Tibial nerve (tissue), 4 donors: ENCODE data around the gene TENM3. TPM values are rescaled to one million over a fixed set of nuclear protein-coding genes. Genes with fewer than 3 reads are reported as not detected.

Source experiments
- DNase-seq, 2 donors: peaks; one replicate each; pipeline ENCODE4 v3.0.0-alpha.2; 2019; ENCODE audit warnings: low spot score in 2 of 2
- H3K27ac ChIP-seq, 4 donors: fragments of 200-600 bp; sonication (generic) in 3 of 4; one replicate each; pipeline ENCODE4 v1.5.1; 2017 to 2019; ENCODE audit warnings: mild to moderate bottlenecking in 1 of 4
- H3K27me3 ChIP-seq, 2 donors: fragments of 200-600 bp; sonication (generic) in 1 of 2; one replicate each; pipeline versions ENCODE4 v1.5.1 to v1.6.0; 2017 to 2019
- H3K36me3 ChIP-seq, 3 donors: fragments of 200-600 bp; sonication (generic); one replicate each; pipeline ENCODE4 v1.5.1; 2018 to 2019
- H3K4me1 ChIP-seq, 4 donors: fragments of 200-600 bp; sonication (generic) in 3 of 4; one replicate each; pipeline ENCODE4 v1.5.1; 2017 to 2019
- H3K4me3 ChIP-seq, 4 donors: fragments of 200-600 bp; sonication (generic) in 3 of 4; one replicate each; pipeline ENCODE4 v1.5.1; 2017 to 2019; ENCODE audit warnings: mild to moderate bottlenecking in 1 of 4, moderate library complexity in 1 of 4
- H3K9me3 ChIP-seq, 4 donors: fragments of 200-600 bp; sonication (generic) in 3 of 4; one replicate each; pipeline ENCODE4 v1.5.1; 2017 to 2019
- EP300 ChIP-seq, 2 donors: sonication (generic); formaldehyde crosslinking; IDR thresholded peaks; one replicate each; pipeline ENCODE4 v1.6.1; 2017; ENCODE audit warnings: antibody characterized with exemption in 2 of 2, mild to moderate bottlenecking in 1 of 2
- POLR2A ChIP-seq, 2 donors: fragments of 450-650 bp; IDR thresholded peaks; one replicate each; pipeline ENCODE4 v1.6.1; 2017; ENCODE audit warnings: antibody characterized with exemption in 2 of 2, mild to moderate bottlenecking in 2 of 2, moderate library complexity in 2 of 2
- WGBS, 2 donors: methylation state at CpG; one replicate each; pipeline ENCODE4 v1.1.5; 2018; 5-methylcytosine and 5-hydroxymethylcytosine counted together
- total RNA-seq, 4 donors: library from RNA; depleted of rRNA; stranded (reverse); fragments of >200 nt; gene quantifications; one replicate each; pipeline ENCODE4 v1.1.0, GENCODE V29; 2016
- TF ChIP-seq, protein P1 (sequence below), 5 experiments: fragments of 200-600 bp in 3 of 5; fragments of 450-650 bp in 2 of 5; sonication (generic) in 3 of 5; IDR thresholded peaks; one replicate each; pipeline ENCODE4 v1.5.1; 2016 to 2019; ENCODE audit warnings: antibody characterized with exemption in 5 of 5, mild to moderate bottlenecking in 3 of 5, moderate library complexity in 2 of 5

Gene TENM3
- total RNA-seq, 4 donors from 2014 or later: 19.0 to 60.5 (median 29.4) TPM

DNA sequence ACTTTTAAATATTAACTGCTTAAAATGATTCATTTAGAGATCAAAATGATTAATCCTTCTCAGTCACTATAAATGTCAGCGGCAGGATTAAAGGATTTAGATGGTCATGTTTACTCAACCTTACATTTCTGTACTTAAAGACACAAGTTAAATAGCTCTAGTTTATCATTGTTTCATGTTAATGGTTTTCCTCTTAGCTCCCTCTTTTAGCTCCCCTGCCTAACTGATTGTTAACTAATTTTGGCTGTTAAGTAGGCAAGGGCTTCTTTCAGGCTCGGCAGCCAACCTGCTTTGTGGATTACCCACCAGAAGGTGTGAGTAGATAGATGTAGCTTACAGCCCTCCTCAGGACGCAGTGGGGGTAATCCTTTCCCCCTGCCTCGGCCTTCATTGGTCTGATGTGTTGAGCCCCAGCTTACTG is 96.0 kb downstream of the TENM3 start:
- no peak overlapping the region for H3K4me3 ChIP-seq
- TF ChIP-seq, protein P1, sequence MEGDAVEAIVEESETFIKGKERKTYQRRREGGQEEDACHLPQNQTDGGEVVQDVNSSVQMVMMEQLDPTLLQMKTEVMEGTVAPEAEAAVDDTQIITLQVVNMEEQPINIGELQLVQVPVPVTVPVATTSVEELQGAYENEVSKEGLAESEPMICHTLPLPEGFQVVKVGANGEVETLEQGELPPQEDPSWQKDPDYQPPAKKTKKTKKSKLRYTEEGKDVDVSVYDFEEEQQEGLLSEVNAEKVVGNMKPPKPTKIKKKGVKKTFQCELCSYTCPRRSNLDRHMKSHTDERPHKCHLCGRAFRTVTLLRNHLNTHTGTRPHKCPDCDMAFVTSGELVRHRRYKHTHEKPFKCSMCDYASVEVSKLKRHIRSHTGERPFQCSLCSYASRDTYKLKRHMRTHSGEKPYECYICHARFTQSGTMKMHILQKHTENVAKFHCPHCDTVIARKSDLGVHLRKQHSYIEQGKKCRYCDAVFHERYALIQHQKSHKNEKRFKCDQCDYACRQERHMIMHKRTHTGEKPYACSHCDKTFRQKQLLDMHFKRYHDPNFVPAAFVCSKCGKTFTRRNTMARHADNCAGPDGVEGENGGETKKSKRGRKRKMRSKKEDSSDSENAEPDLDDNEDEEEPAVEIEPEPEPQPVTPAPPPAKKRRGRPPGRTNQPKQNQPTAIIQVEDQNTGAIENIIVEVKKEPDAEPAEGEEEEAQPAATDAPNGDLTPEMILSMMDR (IDR thresholded peaks at IDR 0.05): no peak
- TF ChIP-seq POLR2A (IDR thresholded peaks at IDR 0.05) (no peak), EP300 (IDR thresholded peaks at IDR 0.05) (no peak)
- no peak overlapping the region for H3K27ac ChIP-seq
- DNase-seq: no peak
- 52 to 63% methylated on average over 4 of the region's 4 CpGs for WGBS, 2 donors
- no peaks in the 10 kb centered on the region for H3K4me1 ChIP-seq
- no peaks in the 10 kb centered on the region for H3K27me3 ChIP-seq
- no peaks in the 10 kb centered on the region for H3K9me3 ChIP-seq
- no peaks in the 10 kb centered on the region for H3K36me3 ChIP-seq

- Histone ChIP-seq H3K36me3 (no peaks in the 10 kb centered on the region), H3K27ac (no peak overlapping the region), H3K9me3 (no peaks in the 10 kb centered on the region), H3K4me3 (no peak overlapping the region), H3K4me1 (no peaks in the 10 kb centered on the region), H3K27me3 (no peaks in the 10 kb centered on the region)
- no peak for DNase-seq
- TF ChIP-seq, protein P1 (IDR thresholded peaks at IDR 0.05): no peak
- no peak for TF ChIP-seq EP300 (IDR thresholded peaks at IDR 0.05)
- no peak for TF ChIP-seq POLR2A (IDR thresholded peaks at IDR 0.05)
- WGBS, 2 donors: 49% methylated on average over 4 of the region's 4 CpGs
These were observed 100.3 kb downstream of the TENM3 start for GRCh38 chr4:182343453-182343852.

GRCh38 chr4:182344968-182345367 is 101.8 kb downstream of the TENM3 start:
- WGBS, 2 donors: 80 to 84% methylated on average over 6 of the region's 6 CpGs

GRCh38 chr4:182346250-182346649 is 103.0 kb downstream of the TENM3 start:
- Histone ChIP-seq H3K27me3 (no peaks in the 10 kb centered on the region), H3K4me3 (no peak overlapping the region), H3K36me3 (no peaks in the 10 kb centered on the region), H3K27ac (no peak overlapping the region), H3K4me1 (no peaks in the 10 kb centered on the region), H3K9me3 (no peaks in the 10 kb centered on the region)
- WGBS, 2 donors: 69 to 72% methylated on average over 7 of the region's 7 CpGs
- DNase-seq: no peak
- TF ChIP-seq, protein P1 (IDR thresholded peaks at IDR 0.05): no peak
- TF ChIP-seq POLR2A (IDR thresholded peaks at IDR 0.05): no peak
- TF ChIP-seq EP300 (IDR thresholded peaks at IDR 0.05): no peak

More at GRCh38 chr4:182344968-182345367, 101.8 kb downstream of the TENM3 start:
- H3K4me3 ChIP-seq: no peak overlapping the region
- H3K27me3 ChIP-seq: no peaks in the 10 kb centered on the region
- no peaks in the 10 kb centered on the region for H3K4me1 ChIP-seq
- no peak for DNase-seq
- H3K27ac ChIP-seq: no peak overlapping the region
- no peaks in the 10 kb centered on the region for H3K36me3 ChIP-seq
- TF ChIP-seq, protein P1 (IDR thresholded peaks at IDR 0.05): no peak
- TF ChIP-seq POLR2A (IDR thresholded peaks at IDR 0.05) (no peak), EP300 (IDR thresholded peaks at IDR 0.05) (no peak)
- no peaks in the 10 kb centered on the region for H3K9me3 ChIP-seq

- 52 to 62% methylated on average over 11 of the region's 11 CpGs for WGBS, 2 donors
- TF ChIP-seq, protein P1 (IDR thresholded peaks at IDR 0.05): no peak
- no peak for TF ChIP-seq POLR2A (IDR thresholded peaks at IDR 0.05)
- no peak for TF ChIP-seq EP300 (IDR thresholded peaks at IDR 0.05)
- Histone ChIP-seq H3K27ac (no peak overlapping the region), H3K4me3 (no peak overlapping the region), H3K36me3 (no peaks in the 10 kb centered on the region), H3K9me3 (no peaks in the 10 kb centered on the region), H3K27me3 (no peaks in the 10 kb centered on the region), H3K4me1 (no peaks in the 10 kb centered on the region)
- DNase-seq: no peak
These were observed 103.6 kb downstream of the TENM3 start for GRCh38 chr4:182346675-182347375.
